HepG2 (cell line): Measurements from ENCODE around the gene SCN4B. TPM values are rescaled to one million over a fixed set of nuclear protein-coding genes. Genes with fewer than 3 reads are reported as not detected.

Experiments used
- DNMT1 ChIP-seq: sonication (generic); formaldehyde crosslinking; IDR thresholded peaks from 2 replicates; pipeline ENCODE4 v1.5.1; 2020; ENCODE audit warnings: mild to moderate bottlenecking, missing genetic modification reagents
- DR1 ChIP-seq: sonication (generic); formaldehyde crosslinking; IDR thresholded peaks from 2 replicates; pipeline ENCODE4 v1.8.0; 2021; ENCODE audit warnings: mild to moderate bottlenecking, missing genetic modification reagents, inconsistent platforms
- EHMT2 ChIP-seq: fragments of 200-600 bp; sonication (generic); IDR thresholded peaks from 2 replicates; pipeline ENCODE4 v1.7.0; 2017; ENCODE audit warnings: antibody characterized with exemption, low read depth, low read length, borderline replicate concordance
- HMGXB4 ChIP-seq, 2 experiments: sonication (generic) in 1 of 2; formaldehyde crosslinking in 1 of 2; IDR thresholded peaks; 2 replicates each; pipeline versions ENCODE4 v1.4.0 to v1.6.1; 2018 to 2020; ENCODE audit warnings: missing genetic modification reagents in 2 of 2, borderline replicate concordance in 1 of 2, low read depth in 1 of 2, mild to moderate bottlenecking in 1 of 2, missing biosample characterization in 1 of 2
- MBD4 ChIP-seq: IDR thresholded peaks from 2 replicates; pipeline ENCODE4 v1.6.1; 2012; ENCODE audit warnings: low read length, inconsistent platforms, borderline replicate concordance
- MXI1 ChIP-seq: IDR thresholded peaks from 3 replicates; pipeline ENCODE4 v1.6.1; 2012; ENCODE audit warnings: low read depth, low read length, inconsistent platforms, borderline replicate concordance
- NFYC ChIP-seq: IDR thresholded peaks from 2 replicates; pipeline ENCODE4 v1.6.1; 2016; ENCODE audit warnings: missing genetic modification reagents, missing compliant biosample characterization
- NKX3-1 ChIP-seq: sonication (generic); formaldehyde crosslinking; IDR thresholded peaks from 2 replicates; pipeline ENCODE4 v1.5.0; 2020; ENCODE audit warnings: missing genetic modification reagents
- PHF8 ChIP-seq: sonication (generic); formaldehyde crosslinking; IDR thresholded peaks from 2 replicates; pipeline ENCODE4 v1.5.0; 2020; ENCODE audit warnings: missing genetic modification reagents
- SNAPC2 ChIP-seq: sonication (generic); formaldehyde crosslinking; IDR thresholded peaks from 2 replicates; pipeline ENCODE4 v1.8.1; 2022; ENCODE audit warnings: mild to moderate bottlenecking, missing genetic modification reagents
- TP53 ChIP-seq: sonication (generic); formaldehyde crosslinking; conservative IDR thresholded peaks from 2 replicates; pipeline ENCODE4 v1.4.0; 2020; ENCODE audit warnings: missing genetic modification reagents
- ZNF121 ChIP-seq: sonication (generic); formaldehyde crosslinking; IDR thresholded peaks from 2 replicates; pipeline ENCODE4 v1.5.0; 2020; ENCODE audit warnings: mild to moderate bottlenecking, missing genetic modification reagents
- ZNF33A ChIP-seq: sonication (generic); formaldehyde crosslinking; IDR thresholded peaks from 2 replicates; pipeline ENCODE4 v1.5.1; 2020; ENCODE audit warnings: missing genetic modification reagents, mild to moderate bottlenecking, moderate library complexity, borderline replicate concordance
- ZNF513 ChIP-seq: sonication (generic); formaldehyde crosslinking; conservative IDR thresholded peaks from 2 replicates; pipeline ENCODE4 v1.5.0; 2020; ENCODE audit warnings: missing genetic modification reagents
- ZNF549 ChIP-seq: sonication (generic); formaldehyde crosslinking; IDR thresholded peaks from 2 replicates; pipeline ENCODE4 v1.5.0; 2020; ENCODE audit warnings: missing genetic modification reagents
- ZNF557 ChIP-seq: sonication (generic); formaldehyde crosslinking; IDR thresholded peaks from 2 replicates; pipeline ENCODE4 v1.4.0; 2020; ENCODE audit warnings: missing genetic modification reagents
- ZNF687 ChIP-seq: sonication (generic); formaldehyde crosslinking; IDR thresholded peaks from 2 replicates; pipeline ENCODE4 v1.5.1; 2020; ENCODE audit warnings: mild to moderate bottlenecking, missing genetic modification reagents, moderate library complexity
- ZNF766 ChIP-seq: sonication (generic); formaldehyde crosslinking; IDR thresholded peaks from 2 replicates; pipeline ENCODE4 v1.5.0; 2020; ENCODE audit warnings: missing genetic modification reagents, borderline replicate concordance
- ZSCAN12 ChIP-seq: sonication (generic); formaldehyde crosslinking; IDR thresholded peaks from 2 replicates; pipeline ENCODE4 v1.9.0; 2021; ENCODE audit warnings: mild to moderate bottlenecking, missing genetic modification reagents
- polyA plus RNA-seq, 8 experiments: library from polyadenylated mRNA; depleted of rRNA in 3 of 8; stranded (reverse) in 7 of 8; unstranded in 1 of 8; fragments of >200 nt; fragmentation: Illumina TruSeq in 4 of 8; extraction: Trizol in 4 of 8; gene quantifications; 2 replicates each; pipeline versions ENCODE4 v1.2.1 to v1.2.3, GENCODE V29; 2011 to 2016; ENCODE audit warnings: low read depth in 4 of 8, missing spikeins in 1 of 8, mixed read lengths in 1 of 8; ENCODE audit not compliant: insufficient read depth in 1 of 8
- total RNA-seq, 5 experiments: library from RNA; depleted of rRNA; stranded (reverse); fragments of >200 nt; fragmentation: Illumina TruSeq; extraction: Trizol; gene quantifications; 2 replicates each; pipeline ENCODE4 v1.2.3, GENCODE V29; 2016; ENCODE audit warnings: low read depth in 1 of 5

Gene SCN4B
- total and polyA plus RNA-seq, 2 of the 13 experiments (the other 11 are each of a cell fraction or from before 2014, with no cell fraction given): 0.04 to 0.29 TPM

GRCh38 chr11:118095967-118096367 lies 56.7 kb downstream of the SCN4B start (continued):
- no peak for TF ChIP-seq ZNF513 (CRISPR knock-in tag)
- TF ChIP-seq ZNF33A (CRISPR knock-in tag): no peak
- no peak for TF ChIP-seq MBD4
- TF ChIP-seq ZNF121 (CRISPR knock-in tag): 0 out of 2 replicates have a peak, but pooled peaks have one; percentile 20
- no peak for TF ChIP-seq DR1 (CRISPR knock-in tag)
- TF ChIP-seq MXI1: no peak
- no peak for TF ChIP-seq ZNF687 (CRISPR knock-in tag)
- no peak for TF ChIP-seq ZNF549 (CRISPR knock-in tag)
- TF ChIP-seq ZNF766: no peak
- TF ChIP-seq ZSCAN12: no peak
- TF ChIP-seq NFYC: no peak
- no peak for TF ChIP-seq TP53 (CRISPR knock-in tag)
- no peak for TF ChIP-seq NKX3-1 (CRISPR knock-in tag)
- TF ChIP-seq DNMT1 (CRISPR knock-in tag): no peak
- no peak for TF ChIP-seq HMGXB4 (CRISPR knock-in tag; IDR thresholded peaks at IDR 0.05; ENCODE audit: borderline replicate concordance in 1 of 2, low read depth in 1 of 2)
- TF ChIP-seq SNAPC2: peak; percentile 79; the same call in 1 of the 2 replicates
- TF ChIP-seq PHF8 (CRISPR knock-in tag): no peak
- no peak for TF ChIP-seq ZNF557
- peak; percentile 57; the same call in 1 of the 2 replicates for TF ChIP-seq EHMT2
